GM12801 (cell line): ENCODE results near the gene OPCML.

ENCODE experiments used
- TF ChIP-seq, protein P1 (sequence below): IDR thresholded peaks from one replicate; pipeline ENCODE4 v1.5.1; 2011; ENCODE audit warnings: control low read depth; ENCODE audit not compliant: insufficient read length; ENCODE audit errors: extremely low read depth

The OPCML gene

DNA sequence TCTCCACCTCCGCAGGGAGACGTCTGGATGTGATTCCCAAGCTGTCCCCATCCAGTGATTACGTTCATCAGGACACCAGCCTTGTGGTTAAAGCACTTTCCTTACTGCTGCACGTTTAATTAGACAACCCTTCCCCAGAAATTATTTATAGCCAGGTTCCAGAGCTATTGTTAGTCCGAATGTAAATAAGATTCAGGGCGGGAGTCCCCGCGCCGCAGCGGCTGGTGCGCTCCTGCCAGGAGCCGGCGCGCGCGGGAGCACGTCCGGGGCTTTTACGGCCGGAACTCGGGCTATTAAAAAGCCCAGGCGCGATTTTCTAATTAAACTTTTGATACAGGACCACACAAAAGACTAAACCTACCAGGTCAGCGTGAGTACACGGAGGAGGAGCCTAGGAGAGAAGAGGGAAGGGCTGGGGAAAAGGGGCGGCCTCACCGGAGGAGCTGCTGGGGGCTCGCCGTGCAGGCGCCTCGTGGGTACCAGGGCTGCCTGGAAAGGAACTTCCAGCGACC is 538.3 kb downstream of the OPCML start:
- TF ChIP-seq, protein P1, sequence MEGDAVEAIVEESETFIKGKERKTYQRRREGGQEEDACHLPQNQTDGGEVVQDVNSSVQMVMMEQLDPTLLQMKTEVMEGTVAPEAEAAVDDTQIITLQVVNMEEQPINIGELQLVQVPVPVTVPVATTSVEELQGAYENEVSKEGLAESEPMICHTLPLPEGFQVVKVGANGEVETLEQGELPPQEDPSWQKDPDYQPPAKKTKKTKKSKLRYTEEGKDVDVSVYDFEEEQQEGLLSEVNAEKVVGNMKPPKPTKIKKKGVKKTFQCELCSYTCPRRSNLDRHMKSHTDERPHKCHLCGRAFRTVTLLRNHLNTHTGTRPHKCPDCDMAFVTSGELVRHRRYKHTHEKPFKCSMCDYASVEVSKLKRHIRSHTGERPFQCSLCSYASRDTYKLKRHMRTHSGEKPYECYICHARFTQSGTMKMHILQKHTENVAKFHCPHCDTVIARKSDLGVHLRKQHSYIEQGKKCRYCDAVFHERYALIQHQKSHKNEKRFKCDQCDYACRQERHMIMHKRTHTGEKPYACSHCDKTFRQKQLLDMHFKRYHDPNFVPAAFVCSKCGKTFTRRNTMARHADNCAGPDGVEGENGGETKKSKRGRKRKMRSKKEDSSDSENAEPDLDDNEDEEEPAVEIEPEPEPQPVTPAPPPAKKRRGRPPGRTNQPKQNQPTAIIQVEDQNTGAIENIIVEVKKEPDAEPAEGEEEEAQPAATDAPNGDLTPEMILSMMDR, result no peak

DNA sequence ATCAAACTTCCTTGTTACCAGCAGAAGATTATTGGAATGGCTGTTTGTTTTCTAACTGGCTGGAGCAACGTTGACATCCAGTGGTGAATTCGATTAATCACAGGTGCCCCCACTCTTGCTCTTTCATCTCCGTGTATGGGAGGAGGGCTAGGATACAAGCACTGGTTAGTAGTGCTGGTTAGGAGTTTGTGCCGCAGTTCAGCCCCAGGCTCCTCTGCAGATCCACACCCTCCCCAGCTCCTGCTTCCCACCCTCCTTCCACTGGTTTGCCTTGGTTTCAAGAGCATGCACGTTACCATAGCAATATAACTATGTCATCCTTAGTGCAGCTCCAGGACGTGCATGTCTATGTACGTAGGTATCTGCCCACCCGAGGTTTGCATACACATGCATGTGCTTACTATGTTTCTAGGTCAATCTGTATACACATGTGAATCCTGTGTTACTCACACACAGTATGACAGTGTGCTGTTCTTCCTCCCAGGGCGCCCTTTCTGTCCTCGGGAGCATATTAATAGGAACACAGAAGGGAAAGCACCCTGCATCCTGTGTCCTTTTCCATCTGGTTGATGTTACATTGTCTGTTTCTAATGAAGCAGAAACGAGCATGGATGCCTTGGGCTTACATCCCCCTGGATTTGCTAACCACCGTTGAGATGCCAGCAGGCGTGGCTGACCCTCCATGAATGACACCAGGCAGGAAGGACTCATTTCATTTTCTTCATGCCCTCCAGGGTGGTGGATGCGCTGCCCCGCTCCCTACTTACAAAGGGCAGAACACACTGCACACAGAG is 539.3 kb downstream of the OPCML start:
- TF ChIP-seq, protein P1, result no peak

- TF ChIP-seq, protein P1, result no peak
Observed at GRCh38 chr11:132988411-132988810, 543.9 kb downstream of the OPCML start.

GRCh38 chr11:132987936-132988335 is 544.4 kb downstream of the OPCML start:
- TF ChIP-seq, protein P1, result no peak

DNA sequence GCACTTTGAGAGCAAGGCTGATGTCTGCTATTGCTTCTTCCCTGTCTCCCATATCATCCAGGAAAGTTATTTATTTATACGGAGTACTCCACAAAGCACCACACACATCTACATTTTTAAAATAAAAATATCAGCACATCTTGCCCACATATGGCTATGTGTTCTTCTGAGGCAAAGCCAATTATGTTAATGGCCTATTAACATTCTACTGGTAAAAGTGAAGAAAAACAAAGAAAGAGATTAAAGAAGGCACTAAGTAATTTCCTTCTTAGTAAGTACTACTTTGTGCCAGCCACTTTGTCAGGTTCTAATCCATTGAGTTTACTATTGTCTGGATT is 548.7 kb downstream of the OPCML start:
- TF ChIP-seq, protein P1, result no peak

GRCh38 chr11:132982772-132983640 is 549.3 kb downstream of the OPCML start:
- TF ChIP-seq, protein P1, result no peak

DNA sequence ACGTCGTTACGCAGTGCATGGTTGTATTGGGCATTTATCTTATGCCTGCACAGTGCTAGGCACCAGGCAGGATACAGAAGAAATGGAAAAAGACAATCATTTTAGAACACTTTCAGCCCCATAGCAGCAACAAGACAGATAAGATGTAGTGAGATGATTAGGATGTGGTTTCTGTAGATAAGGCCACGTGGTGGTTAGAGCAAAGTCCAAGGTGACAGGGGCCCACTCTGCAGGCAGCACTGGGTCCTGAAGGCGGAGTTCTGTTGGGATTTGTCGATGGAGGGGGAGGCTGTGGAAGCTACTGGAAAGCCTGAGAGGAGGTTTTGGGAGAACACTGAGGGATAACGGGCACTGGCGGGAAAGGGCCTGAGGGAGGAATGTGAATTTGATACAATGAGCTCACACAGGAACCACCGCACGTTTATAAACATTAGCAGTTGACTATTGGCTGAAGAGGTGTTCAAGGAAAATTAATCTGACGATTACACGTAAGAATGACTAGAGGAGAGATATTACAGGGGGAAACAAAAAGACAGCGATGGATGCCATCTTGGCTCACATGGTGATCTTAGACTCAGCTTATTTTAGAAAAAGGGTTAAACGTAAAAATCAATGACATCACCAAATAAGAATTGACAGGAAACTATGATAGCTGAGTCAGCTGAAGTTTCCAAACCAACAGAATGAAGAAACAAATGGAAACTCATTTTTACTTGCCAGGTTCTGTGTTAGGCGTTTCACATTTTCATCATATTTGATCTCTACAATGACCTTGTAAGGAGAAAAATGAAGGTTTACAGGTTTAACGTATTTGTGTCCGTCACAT is 551.0 kb downstream of the OPCML start:
- TF ChIP-seq, protein P1, result no peak
